ENCODE results near the gene ZNF445. TPM values are rescaled to one million over a fixed set of nuclear protein-coding genes. Genes with fewer than 3 reads are reported as not detected.

Gene ZNF445
- total RNA-seq, 4 donors from 2014 or later = 5.4 to 17.3 (median 10.5) TPM

- no peak for TF ChIP-seq POLR2A (IDR thresholded peaks at IDR 0.05)
- TF ChIP-seq, protein P1, sequence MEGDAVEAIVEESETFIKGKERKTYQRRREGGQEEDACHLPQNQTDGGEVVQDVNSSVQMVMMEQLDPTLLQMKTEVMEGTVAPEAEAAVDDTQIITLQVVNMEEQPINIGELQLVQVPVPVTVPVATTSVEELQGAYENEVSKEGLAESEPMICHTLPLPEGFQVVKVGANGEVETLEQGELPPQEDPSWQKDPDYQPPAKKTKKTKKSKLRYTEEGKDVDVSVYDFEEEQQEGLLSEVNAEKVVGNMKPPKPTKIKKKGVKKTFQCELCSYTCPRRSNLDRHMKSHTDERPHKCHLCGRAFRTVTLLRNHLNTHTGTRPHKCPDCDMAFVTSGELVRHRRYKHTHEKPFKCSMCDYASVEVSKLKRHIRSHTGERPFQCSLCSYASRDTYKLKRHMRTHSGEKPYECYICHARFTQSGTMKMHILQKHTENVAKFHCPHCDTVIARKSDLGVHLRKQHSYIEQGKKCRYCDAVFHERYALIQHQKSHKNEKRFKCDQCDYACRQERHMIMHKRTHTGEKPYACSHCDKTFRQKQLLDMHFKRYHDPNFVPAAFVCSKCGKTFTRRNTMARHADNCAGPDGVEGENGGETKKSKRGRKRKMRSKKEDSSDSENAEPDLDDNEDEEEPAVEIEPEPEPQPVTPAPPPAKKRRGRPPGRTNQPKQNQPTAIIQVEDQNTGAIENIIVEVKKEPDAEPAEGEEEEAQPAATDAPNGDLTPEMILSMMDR (IDR thresholded peaks at IDR 0.05) = no peak
- Histone ChIP-seq H3K27me3 (no peaks in the 10 kb centered on the region), H3K9me3 (no peaks in the 10 kb centered on the region), H3K36me3 (no peaks in the 10 kb centered on the region), H3K4me3 (no peak overlapping the region), H3K4me1 (no peaks in the 10 kb centered on the region), H3K27ac (no peak overlapping the region)
- no peak for DNase-seq
Observed at GRCh38 chr3:44429459-44429858, 48.0 kb downstream of the ZNF445 start.

- no peak for DNase-seq
- H3K4me3 ChIP-seq = no peak overlapping the region
- TF ChIP-seq POLR2A (IDR thresholded peaks at IDR 0.05) = no peak
- TF ChIP-seq, protein P1 (IDR thresholded peaks at IDR 0.05) = no peak
Observed at GRCh38 chr3:44428910-44429309, 48.6 kb downstream of the ZNF445 start.

GRCh38 chr3:44427683-44428082, 49.8 kb downstream of the ZNF445 start:
- H3K9me3 ChIP-seq = no peaks in the 10 kb centered on the region
- H3K27ac ChIP-seq = no peak overlapping the region
- TF ChIP-seq POLR2A (IDR thresholded peaks at IDR 0.05) = no peak
- TF ChIP-seq, protein P1 (IDR thresholded peaks at IDR 0.05) = no peak
- no peak overlapping the region for H3K4me3 ChIP-seq
- H3K4me1 ChIP-seq = no peaks in the 10 kb centered on the region
- no peaks in the 10 kb centered on the region for H3K36me3 ChIP-seq
- no peaks in the 10 kb centered on the region for H3K27me3 ChIP-seq
- no peak for DNase-seq

More at GRCh38 chr3:44428910-44429309, 48.6 kb downstream of the ZNF445 start:
- no peaks in the 10 kb centered on the region for H3K9me3 ChIP-seq
- no peak overlapping the region for H3K27ac ChIP-seq
- no peaks in the 10 kb centered on the region for H3K27me3 ChIP-seq
- no peaks in the 10 kb centered on the region for H3K36me3 ChIP-seq
- no peaks in the 10 kb centered on the region for H3K4me1 ChIP-seq

DNA sequence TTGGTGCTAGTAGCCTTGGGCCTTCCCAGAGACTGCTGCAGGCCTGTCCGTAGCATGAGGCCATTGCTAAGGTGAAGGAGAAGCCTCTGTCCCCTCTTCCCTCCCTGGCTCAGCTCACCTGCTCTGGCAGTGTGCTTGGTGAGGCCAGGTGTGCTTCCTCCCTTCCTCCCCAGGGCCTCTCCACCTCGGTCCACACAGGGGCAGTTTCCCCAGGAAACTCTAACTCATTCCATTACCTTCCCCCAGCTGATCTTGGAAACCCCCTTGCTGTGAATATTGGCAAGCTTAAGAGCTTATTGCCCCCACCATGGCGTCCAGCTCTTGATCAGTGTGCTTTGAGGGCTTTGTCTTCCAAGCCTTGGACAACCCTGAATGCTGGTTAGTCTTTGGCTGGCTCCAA, 52.7 kb downstream of the ZNF445 start:
- Histone ChIP-seq H3K9me3 (no peaks in the 10 kb centered on the region), H3K4me3 (no peak overlapping the region), H3K36me3 (no peaks in the 10 kb centered on the region), H3K27ac (no peak overlapping the region), H3K4me1 (no peaks in the 10 kb centered on the region), H3K27me3 (no peaks in the 10 kb centered on the region)
- no peak for DNase-seq
- TF ChIP-seq POLR2A (IDR thresholded peaks at IDR 0.05) = no peak
- TF ChIP-seq, protein P1 (IDR thresholded peaks at IDR 0.05) = no peak

- H3K27ac ChIP-seq = no peak overlapping the region
- H3K4me3 ChIP-seq = no peak overlapping the region
- TF ChIP-seq, protein P1 (IDR thresholded peaks at IDR 0.05) = no peak
- no peak for TF ChIP-seq POLR2A (IDR thresholded peaks at IDR 0.05)
- no peaks in the 10 kb centered on the region for H3K36me3 ChIP-seq
- H3K4me1 ChIP-seq = no peaks in the 10 kb centered on the region
- H3K9me3 ChIP-seq = no peaks in the 10 kb centered on the region
- no peak for DNase-seq
- H3K27me3 ChIP-seq = no peaks in the 10 kb centered on the region
Observed at GRCh38 chr3:44421280-44421679, 56.2 kb downstream of the ZNF445 start.

DNA sequence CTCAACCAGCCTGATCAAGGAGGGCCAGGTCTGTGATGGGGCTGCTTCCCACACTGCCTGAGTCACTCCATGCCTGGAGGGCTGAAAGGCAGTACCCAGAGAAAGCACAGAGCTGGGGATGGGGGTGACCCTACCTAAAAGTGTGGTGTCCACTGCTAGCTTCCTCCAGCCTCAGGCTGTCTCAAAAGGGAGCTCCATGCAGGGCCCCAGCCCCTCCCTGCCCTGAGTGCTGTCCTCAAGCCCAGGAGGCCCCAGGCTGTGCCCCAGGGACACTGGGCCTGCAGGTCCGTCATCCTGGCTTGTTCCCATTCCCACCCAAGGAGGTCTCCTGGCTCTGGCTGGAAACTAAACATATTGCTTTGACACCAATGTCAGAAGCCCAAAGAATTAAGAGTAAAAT, 56.8 kb downstream of the ZNF445 start:
- Histone ChIP-seq H3K9me3 (no peaks in the 10 kb centered on the region), H3K27ac (no peak overlapping the region), H3K36me3 (no peaks in the 10 kb centered on the region), H3K4me3 (no peak overlapping the region), H3K27me3 (no peaks in the 10 kb centered on the region), H3K4me1 (no peaks in the 10 kb centered on the region)
- TF ChIP-seq POLR2A (IDR thresholded peaks at IDR 0.05) = no peak
- TF ChIP-seq, protein P1 (IDR thresholded peaks at IDR 0.05) = no peak
- DNase-seq = no peak

Measured in Peyer's patch (tissue), 4 donors.